Retinal pigment epithelial cell (primary cell): Measurements from ENCODE around the gene EMC1.

Experiments
- DNase-seq: peaks from one replicate; pipeline ENCODE4 v3.0.0-alpha.2; 2010; ENCODE audit warnings: low read depth
- H3K4me3 ChIP-seq: 2 replicates; pipeline ENCODE4 v1.5.1; 2011; ENCODE audit warnings: mild to moderate bottlenecking, low read length, control low read depth, moderate library complexity
- CTCF ChIP-seq: conservative IDR thresholded peaks from 2 replicates; pipeline ENCODE4 v1.5.1; 2011; ENCODE audit warnings: low read depth, low read length, control low read depth, inconsistent platforms

EMC1 gene

GRCh38 chr1:19204446-19205266 lies 46.7 kb downstream of the EMC1 start:
- DNase-seq = no peak
- H3K4me3 ChIP-seq = no peak overlapping the region
- TF ChIP-seq CTCF = no peak

DNA sequence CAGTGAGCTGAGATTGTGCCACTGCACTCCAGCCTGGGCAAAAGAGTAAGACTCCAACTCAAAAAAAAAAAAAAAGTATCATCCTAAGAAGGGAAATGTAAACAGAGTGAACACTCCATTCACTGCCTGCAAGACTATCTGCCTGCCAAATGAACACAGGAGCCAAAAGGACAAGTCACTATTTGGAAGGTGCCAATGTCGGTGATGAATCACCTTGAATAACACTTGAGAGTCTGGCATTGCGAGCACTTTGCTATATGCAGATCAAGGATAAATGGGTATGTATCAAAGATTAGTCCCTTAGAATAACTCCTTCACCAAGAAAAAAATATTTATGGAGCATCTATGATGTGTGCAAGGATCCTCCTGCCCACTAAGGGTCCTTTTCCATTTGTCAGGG lies 47.9 kb downstream of the EMC1 start:
- H3K4me3 ChIP-seq = no peak overlapping the region
- TF ChIP-seq CTCF = no peak
- no peak for DNase-seq

- no peak for DNase-seq
- no peak overlapping the region for H3K4me3 ChIP-seq
- no peak for TF ChIP-seq CTCF
Observed at GRCh38 chr1:19202396-19202795, 48.9 kb downstream of the EMC1 start.

DNA sequence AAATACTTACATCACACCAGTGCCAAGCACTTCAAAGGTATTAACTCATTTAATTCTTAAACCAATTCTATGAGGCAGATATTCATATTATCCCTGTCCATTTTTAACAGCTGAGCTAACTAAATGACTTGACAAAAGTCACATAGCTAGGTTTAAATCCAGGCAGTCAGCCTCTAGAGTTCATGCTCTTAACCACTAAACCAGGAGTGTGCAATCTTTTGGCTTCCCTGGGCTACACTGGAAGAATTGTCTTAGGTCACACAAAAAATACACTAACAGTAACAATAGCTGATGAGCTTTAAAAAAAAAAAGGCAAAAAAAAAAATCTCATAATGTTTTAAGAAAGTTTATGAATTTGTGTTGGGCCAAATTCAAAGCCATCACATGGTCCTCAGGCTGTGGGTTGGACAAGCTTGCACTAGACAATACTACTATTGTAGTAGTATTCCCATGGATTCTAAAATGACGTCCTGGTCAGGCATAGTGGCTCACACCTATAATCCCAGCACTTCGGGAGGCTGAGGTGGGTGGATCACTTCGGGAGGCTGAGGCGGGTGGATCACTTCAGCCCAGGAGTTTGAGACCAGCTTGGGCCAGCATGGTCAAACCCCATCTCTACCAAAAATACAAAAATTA lies 51.2 kb downstream of the EMC1 start:
- DNase-seq = no peak
- H3K4me3 ChIP-seq = no peak overlapping the region
- no peak for TF ChIP-seq CTCF

GRCh38 chr1:19199329-19199968 lies 51.9 kb downstream of the EMC1 start:
- no peak overlapping the region for H3K4me3 ChIP-seq
- DNase-seq = no peak
- no peak for TF ChIP-seq CTCF

- H3K4me3 ChIP-seq = no peak overlapping the region
- no peak for TF ChIP-seq CTCF
- DNase-seq = no peak
Observed at GRCh38 chr1:19198820-19199219, 52.5 kb downstream of the EMC1 start.

GRCh38 chr1:19197845-19198244 lies 53.5 kb downstream of the EMC1 start:
- no peak overlapping the region for H3K4me3 ChIP-seq
- no peak for DNase-seq
- TF ChIP-seq CTCF = no peak
